ENCODE measurements around the gene ARID4B.
A peak's percentile ranks its signal among the peaks of the same experiment; 100 is the strongest.
"Not testable (repeated sequence)": the region's sequence is repeated elsewhere in the genome, so short reads cannot be mapped to it uniquely, and the experiment has no call there.

Gene ARID4B

DNA sequence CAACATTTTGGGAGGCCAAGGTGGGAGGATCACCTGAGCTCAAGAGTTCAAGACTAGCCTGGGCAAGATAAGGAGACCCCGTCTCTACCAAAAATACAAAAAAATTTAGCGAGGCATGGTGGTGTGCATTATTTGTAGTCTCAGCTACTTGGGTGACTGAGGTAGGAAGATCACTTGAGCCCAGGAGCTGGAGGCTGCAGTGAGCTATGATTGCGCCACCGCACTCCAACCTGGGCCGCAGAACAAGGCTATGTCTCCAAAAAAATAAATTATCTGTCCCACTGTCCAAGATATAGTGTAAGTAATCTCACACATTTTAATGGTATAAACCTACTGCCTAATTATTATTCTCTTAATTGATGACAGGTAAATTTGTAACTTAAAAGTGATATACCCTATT lies 12.8 kb downstream of the ARID4B start:
- TF ChIP-seq POLR2AphosphoS5 (IDR thresholded peaks at IDR 0.05; ENCODE audit: low read depth, low read length) = no peak
- DNase-seq (ENCODE audit: insufficient read length) = no peak
- no peak for FAIRE-seq

DNA sequence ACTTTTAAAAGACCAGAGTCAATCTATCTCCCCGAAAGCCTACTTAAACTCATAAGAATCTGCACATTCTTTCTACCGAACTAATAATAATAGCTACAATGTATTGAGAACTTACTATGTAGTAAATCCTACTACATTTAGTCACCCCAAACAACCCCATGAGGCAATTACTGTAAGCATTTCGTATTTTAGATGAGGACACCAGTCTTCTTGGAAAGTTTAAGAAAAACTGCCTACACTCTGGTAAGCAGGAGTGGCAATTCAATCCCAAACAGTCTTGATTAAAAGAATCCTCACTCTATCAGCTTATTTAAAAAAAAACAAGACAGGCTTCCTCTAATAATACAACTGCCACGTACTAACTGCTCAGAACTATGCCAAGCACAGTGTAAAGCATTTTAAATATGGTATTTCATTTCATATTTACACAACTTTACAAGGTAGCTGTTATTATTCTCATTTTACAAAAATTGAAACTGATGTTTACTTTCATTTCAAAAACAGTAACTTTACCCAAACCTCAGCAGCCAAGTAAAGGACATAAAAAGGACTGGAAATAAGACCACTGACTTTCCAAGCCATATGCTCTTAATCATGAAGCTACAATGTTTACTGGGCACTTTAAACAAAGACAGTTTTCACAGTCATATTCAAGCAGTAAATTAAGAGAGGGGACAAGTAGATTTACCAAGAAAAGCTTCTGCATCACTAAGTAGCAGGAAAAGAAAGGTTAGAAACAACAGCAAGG lies 13.9 kb downstream of the ARID4B start:
- no peak for TF ChIP-seq TAF1 (IDR thresholded peaks at IDR 0.05; ENCODE audit: borderline replicate concordance, low read depth, low read length)
- no peak for TF ChIP-seq POLR2AphosphoS5 (IDR thresholded peaks at IDR 0.05; ENCODE audit: low read depth, low read length)
- no peak for TF ChIP-seq POLR2A (IDR thresholded peaks at IDR 0.05; ENCODE audit: low read depth, low read length)
- FAIRE-seq (peak; percentile 30), DNase-seq (ENCODE audit: insufficient read length) (no peak)

DNA sequence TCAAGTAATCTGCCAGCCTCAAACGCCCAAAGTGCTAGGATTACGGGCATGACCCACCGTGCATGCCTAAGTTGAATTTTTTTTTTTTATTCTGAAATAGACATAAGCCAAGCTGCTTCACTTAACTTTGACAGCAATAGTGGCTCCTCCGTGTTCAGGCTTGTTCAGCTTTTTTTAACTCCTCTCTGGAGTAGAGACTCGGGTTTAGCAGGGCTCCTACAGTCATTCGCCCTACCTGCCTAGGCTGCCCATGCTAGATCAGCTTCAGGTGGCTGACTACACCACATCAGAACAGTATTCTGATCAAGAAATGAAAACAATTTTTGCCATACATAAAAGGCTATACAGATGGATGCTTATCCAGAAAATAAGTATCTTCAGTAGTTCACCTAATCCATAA lies 14.7 kb downstream of the ARID4B start:
- FAIRE-seq (no peak), DNase-seq (ENCODE audit: insufficient read length) (no peak)
- no peak for TF ChIP-seq TAF1 (IDR thresholded peaks at IDR 0.05; ENCODE audit: borderline replicate concordance, low read depth, low read length)

DNA sequence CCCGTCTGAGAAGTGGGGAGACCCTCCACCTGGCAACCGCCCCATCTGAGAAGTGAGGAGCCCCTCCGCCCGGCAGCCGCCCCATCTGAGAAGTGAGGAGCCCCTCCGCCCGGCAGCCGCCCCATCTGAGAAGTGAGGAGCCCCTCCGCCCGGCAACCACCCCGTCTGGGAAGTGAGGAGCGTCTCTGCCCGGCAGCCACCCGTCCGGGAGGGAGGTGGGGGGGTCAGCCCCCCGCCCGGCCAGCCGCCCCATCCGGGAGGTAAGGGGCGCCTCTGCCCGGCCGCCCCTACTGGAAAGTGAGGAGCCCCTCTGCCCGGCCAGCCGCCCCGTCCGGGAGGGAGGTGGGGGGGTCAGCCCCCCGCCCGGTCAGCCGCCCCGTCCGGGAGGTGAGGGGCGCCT lies 18.8 kb downstream of the ARID4B start:
- not testable (repeated sequence) for FAIRE-seq; DNase-seq (ENCODE audit: insufficient read length)

DNA sequence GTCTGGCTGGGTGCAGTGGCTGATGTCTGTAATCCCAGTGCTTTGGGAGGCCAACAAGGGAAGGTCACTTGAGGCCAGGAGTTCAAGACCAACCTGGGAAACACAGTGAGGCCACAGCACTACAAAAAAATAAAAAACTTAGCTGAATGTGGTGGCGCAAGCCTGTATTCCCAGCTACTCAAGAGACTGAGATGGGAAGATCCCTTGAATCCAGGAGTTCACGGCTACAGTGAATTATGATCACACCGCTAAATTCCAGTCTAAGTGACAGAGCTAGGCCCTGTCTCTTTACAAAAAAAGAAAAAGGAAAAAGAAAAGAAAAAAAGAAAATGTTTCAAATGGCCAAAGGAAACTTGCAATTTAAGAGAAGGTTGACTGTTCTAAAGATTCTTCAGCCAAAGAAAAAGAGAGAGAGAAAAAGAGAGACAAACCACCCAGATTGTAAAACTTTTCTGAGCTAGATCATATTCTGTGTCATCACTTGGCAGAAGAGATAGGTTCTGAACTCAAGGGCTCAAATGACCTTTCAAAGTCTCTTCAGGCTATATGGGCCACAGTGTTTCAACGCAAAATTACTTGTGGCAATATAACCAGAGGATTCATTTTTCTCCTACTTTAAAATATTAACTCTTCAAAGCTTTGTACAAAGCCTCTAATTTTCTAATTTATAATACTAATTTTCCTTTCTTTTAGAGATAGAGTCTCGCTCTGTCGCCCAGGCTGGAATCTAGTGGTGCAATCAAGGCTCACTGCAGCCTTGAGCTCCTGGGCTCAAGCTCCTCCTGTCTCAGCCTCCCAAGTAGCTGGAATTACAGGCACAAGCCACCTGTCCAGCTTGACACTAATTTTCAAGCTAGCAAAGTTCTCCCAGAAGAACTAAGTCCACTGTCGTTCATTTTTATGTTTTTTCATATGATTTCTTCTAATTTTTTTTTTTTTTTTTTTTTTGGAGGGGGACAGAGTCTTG lies 20.5 kb downstream of the ARID4B start:
- DNase-seq (ENCODE audit: insufficient read length) = no peak
- TF ChIP-seq POLR2AphosphoS5 (IDR thresholded peaks at IDR 0.05; ENCODE audit: low read depth, low read length) (no peak), TAF1 (IDR thresholded peaks at IDR 0.05; ENCODE audit: borderline replicate concordance, low read depth, low read length) (no peak), POLR2A (IDR thresholded peaks at IDR 0.05; ENCODE audit: low read depth, low read length) (no peak)
- no peak for FAIRE-seq

DNA sequence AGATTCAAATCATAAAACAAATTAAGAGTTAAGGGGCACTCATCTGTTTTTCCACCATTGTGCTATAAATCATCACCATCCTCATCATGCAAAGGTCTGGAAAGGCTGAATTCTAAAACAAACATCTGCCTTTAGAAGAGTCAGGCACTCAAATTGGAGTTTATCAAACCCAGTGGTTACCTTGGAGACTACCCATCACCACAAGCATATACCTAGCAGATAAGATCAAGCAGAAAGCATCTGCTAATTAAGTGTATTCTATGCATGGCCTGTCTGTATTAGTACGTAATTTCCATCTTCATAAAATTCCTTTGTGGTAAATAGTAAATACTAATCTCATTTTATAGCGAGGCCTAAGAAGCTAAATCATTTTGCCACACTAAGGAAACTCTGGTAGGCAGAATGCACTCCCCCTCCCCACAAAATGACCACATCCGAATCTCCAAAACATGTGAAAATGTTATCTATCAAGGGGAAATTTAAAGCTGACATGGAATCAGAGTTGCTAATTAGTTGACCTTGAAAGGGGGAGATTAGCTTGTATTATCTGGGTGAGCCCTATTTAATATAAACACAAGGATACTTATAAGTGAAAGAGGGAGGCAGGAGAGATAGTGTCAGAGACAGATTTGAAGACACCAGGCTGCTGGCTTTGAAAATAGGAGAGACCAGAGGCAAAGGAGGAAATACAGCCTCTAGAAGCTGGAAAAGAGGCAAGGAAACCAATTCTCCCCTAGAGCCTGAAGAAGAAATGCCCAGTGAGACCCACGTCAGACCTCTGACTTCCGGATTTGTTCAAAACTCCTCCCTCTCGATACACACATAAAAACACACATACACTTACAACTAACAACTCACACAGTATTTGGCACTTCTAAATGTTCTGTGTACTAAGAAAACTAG lies 23.2 kb downstream of the ARID4B start:
- TF ChIP-seq POLR2A (IDR thresholded peaks at IDR 0.05; ENCODE audit: low read depth, low read length) (no peak), POLR2AphosphoS5 (IDR thresholded peaks at IDR 0.05; ENCODE audit: low read depth, low read length) (no peak), TAF1 (IDR thresholded peaks at IDR 0.05; ENCODE audit: borderline replicate concordance, low read depth, low read length) (no peak)
- peak; percentile 5 for FAIRE-seq
- no peak for DNase-seq (ENCODE audit: insufficient read length)

DNA sequence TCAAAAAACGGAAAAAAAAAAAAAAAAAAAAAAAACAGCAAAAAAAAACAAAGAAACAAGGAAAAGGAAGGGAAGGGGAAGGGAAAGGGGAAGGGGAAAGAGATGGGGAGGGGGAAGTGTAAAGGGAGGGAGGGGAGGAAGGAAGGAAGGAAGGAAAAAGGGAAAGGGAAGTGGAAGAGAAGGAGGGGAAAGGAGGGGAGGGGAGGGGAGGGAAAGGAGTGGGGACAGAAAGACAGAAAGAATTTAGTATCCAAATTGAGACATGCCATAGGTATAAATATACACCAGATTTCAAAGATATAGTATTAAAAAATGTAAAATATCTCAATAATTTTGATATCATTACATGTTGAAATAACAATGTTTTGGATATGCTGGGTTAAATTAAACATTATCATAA lies 25.8 kb downstream of the ARID4B start:
- FAIRE-seq (no peak), DNase-seq (ENCODE audit: insufficient read length) (no peak)
- TF ChIP-seq POLR2A (IDR thresholded peaks at IDR 0.05; ENCODE audit: low read depth, low read length) (no peak), TAF1 (IDR thresholded peaks at IDR 0.05; ENCODE audit: borderline replicate concordance, low read depth, low read length) (no peak), POLR2AphosphoS5 (IDR thresholded peaks at IDR 0.05; ENCODE audit: low read depth, low read length) (no peak)

DNA sequence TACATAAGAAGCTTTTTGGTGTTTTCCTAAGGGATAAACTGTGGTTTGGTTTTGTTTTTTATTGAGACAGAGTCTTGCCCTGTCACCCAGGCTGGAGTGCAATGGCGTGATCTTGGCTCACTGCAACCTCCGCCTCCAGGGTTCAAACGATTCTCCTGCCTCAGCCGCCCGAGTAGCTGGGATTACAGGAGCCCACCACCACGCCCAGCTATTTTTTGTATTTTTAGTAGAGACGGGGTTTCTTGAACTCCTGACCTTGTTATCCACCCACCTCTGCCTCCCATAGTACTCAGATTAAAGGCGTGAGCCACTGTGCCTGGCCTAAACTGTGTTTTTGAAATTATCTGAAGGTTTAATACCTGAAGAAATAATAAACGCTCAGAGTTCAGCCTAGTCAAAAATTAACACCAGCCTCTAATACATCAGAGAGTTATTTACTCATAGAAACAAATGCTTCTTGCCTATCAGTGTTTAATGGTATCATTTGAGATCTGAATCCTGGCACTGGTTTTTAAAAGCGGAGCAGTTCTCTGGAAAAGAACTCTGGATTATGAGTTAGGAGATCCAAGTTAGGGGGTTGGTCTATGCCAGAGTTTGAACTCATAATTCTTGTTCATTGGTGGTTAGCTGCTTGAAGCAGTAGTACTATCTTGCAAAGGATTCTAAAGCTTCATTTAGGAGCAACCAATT lies 28.7 kb downstream of the ARID4B start:
- no peak for DNase-seq (ENCODE audit: insufficient read length)
- no peak for FAIRE-seq
- no peak for TF ChIP-seq POLR2A (IDR thresholded peaks at IDR 0.05; ENCODE audit: low read depth, low read length)
- TF ChIP-seq POLR2AphosphoS5 (IDR thresholded peaks at IDR 0.05; ENCODE audit: low read depth, low read length) = no peak
- TF ChIP-seq TAF1 (IDR thresholded peaks at IDR 0.05; ENCODE audit: borderline replicate concordance, low read depth, low read length) = no peak

DNA sequence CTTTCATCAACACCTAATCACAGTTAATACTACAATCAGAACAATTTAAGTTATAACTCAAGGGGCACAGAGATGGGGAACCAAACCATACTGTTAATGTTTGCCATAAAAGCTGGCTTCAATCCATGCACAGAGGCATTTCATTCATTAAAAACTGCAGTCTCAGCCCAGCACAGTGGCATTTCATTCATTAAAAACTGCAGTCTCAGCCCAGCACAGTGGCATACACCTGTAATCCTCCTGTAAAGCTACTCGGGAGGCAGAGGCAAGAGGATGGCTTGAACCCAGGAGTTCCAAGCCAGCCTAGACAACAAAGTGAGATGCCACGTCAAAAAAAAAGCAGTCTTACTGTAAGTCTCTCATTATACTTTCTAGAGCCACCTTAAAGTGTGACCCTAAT lies 29.2 kb downstream of the ARID4B start:
- DNase-seq (ENCODE audit: insufficient read length) (no peak), FAIRE-seq (peak; percentile 60)
- no peak for TF ChIP-seq POLR2A (IDR thresholded peaks at IDR 0.05; ENCODE audit: low read depth, low read length)
- no peak for TF ChIP-seq POLR2AphosphoS5 (IDR thresholded peaks at IDR 0.05; ENCODE audit: low read depth, low read length)
- no peak for TF ChIP-seq TAF1 (IDR thresholded peaks at IDR 0.05; ENCODE audit: borderline replicate concordance, low read depth, low read length)

DNA sequence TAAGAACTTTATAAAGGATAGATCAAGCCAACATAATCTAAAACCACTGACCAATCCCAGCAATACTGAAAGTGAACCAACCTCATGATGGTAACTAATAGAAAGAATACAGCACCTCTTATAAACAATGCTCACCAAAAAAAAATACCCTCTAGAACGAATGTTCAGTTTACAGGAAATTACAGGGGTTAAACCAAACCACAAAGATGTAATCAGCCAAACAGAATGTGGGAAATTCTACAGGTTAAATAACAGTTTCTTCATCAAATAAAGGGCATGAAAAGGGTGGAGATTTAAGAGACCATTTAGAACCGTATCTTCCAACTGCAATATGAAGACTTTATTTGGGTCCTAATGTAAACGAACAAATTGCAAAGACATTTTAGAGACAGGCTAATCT lies 30.4 kb downstream of the ARID4B start:
- DNase-seq (ENCODE audit: insufficient read length) (no peak), FAIRE-seq (no peak)
- no peak for TF ChIP-seq POLR2A (IDR thresholded peaks at IDR 0.05; ENCODE audit: low read depth, low read length)
- TF ChIP-seq POLR2AphosphoS5 (IDR thresholded peaks at IDR 0.05; ENCODE audit: low read depth, low read length) = no peak
- TF ChIP-seq TAF1 (IDR thresholded peaks at IDR 0.05; ENCODE audit: borderline replicate concordance, low read depth, low read length) = no peak

DNA sequence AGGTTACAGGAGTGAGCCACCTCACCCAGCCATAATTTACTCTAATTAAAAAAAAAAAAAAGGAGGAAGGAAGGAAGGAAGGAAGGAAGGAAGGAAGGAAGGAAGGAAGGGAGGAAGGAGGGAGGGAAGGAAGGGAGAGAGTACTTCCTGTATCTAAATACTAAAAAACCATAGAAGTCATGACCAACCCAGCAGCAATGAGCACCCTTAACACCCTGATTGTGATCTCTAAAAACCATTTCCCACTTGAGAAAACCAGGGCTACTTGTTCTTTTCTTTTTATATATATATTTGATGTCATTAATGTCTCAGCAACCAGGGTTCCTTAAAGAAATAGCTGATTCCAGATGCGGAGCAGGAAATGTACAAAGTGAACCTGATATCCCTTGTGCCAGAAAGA lies 31.2 kb downstream of the ARID4B start:
- TF ChIP-seq TAF1 (IDR thresholded peaks at IDR 0.05; ENCODE audit: borderline replicate concordance, low read depth, low read length) (no peak), POLR2AphosphoS5 (IDR thresholded peaks at IDR 0.05; ENCODE audit: low read depth, low read length) (no peak), POLR2A (IDR thresholded peaks at IDR 0.05; ENCODE audit: low read depth, low read length) (no peak)
- DNase-seq (ENCODE audit: insufficient read length) (no peak), FAIRE-seq (no peak)
